ENCODE measurements around the gene SMARCA1.

SMARCA1 gene

DNA sequence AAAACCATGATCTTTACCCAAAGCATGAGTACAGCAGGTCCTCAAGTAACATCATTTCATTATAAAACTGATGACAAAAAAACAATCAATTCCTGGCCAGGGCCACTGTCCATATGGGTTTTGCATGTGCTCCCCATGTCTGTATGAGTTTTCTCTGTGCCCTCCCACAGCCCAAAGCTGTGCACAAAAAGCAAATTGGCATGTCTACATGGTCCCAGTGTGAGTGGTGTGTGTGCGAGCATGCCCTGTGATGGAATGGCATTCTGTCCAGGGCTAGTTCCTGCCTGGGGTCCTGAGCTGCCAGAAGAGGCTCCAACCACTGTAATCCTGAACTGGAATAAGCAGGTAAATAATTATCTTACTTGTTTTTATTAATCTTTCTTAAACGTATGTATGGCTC is 28.4 kb downstream of the SMARCA1 start:
- TF ChIP-seq, protein P1, sequence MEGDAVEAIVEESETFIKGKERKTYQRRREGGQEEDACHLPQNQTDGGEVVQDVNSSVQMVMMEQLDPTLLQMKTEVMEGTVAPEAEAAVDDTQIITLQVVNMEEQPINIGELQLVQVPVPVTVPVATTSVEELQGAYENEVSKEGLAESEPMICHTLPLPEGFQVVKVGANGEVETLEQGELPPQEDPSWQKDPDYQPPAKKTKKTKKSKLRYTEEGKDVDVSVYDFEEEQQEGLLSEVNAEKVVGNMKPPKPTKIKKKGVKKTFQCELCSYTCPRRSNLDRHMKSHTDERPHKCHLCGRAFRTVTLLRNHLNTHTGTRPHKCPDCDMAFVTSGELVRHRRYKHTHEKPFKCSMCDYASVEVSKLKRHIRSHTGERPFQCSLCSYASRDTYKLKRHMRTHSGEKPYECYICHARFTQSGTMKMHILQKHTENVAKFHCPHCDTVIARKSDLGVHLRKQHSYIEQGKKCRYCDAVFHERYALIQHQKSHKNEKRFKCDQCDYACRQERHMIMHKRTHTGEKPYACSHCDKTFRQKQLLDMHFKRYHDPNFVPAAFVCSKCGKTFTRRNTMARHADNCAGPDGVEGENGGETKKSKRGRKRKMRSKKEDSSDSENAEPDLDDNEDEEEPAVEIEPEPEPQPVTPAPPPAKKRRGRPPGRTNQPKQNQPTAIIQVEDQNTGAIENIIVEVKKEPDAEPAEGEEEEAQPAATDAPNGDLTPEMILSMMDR (IDR thresholded peaks at IDR 0.05; ENCODE audit: insufficient read depth, low read depth, low read length, missing control alignments): no peak
- no peak overlapping the region for H3K4me3 ChIP-seq (ENCODE audit: low read depth, low read length)
- no peak for DNase-seq (ENCODE audit: low read depth)

DNA sequence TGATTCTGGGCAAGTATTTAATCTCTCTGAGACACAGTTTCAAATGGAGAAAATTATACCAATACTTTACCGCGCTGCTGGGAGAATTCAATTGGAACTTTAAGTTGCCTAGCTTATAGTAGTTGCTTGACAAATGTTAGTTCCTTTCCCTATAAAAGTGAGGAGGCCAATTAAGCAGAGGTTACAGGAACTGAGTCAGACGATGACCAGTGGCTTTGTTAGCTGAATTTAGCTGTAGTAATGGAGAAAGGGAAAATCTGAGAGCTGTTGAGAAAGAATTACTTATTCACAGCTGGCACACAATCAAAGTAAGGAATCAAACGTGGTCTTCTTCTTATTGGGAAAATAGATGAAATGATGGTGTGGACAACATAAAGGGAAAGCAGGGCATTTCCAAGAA is 29.6 kb downstream of the SMARCA1 start:
- TF ChIP-seq, protein P1 (IDR thresholded peaks at IDR 0.05; ENCODE audit: insufficient read depth, low read depth, low read length, missing control alignments): no peak
- no peak overlapping the region for H3K4me3 ChIP-seq (ENCODE audit: low read depth, low read length)
- DNase-seq (ENCODE audit: low read depth): no peak

DNA sequence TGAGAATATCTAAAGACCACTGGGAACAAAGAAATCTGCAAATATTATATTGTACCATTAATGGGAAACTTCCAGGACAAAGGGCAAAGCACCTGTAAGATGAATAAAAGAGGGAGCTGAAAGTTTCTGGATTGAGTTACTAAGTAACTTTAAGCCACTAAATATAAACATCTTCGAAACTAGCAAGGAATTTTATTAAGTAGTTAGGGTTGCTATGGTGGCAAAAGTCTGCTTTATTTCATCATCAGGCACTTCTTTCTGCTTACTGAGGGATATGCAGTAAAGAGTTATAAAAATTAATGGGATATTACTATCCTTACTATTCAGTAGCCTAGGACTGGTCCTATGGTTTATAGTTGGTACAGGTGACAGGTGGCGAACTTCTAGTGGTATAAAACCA is 33.0 kb downstream of the SMARCA1 start:
- no peak overlapping the region for H3K4me3 ChIP-seq (ENCODE audit: low read depth, low read length)
- DNase-seq (ENCODE audit: low read depth): no peak
- TF ChIP-seq, protein P1 (IDR thresholded peaks at IDR 0.05; ENCODE audit: insufficient read depth, low read depth, low read length, missing control alignments): no peak

DNA sequence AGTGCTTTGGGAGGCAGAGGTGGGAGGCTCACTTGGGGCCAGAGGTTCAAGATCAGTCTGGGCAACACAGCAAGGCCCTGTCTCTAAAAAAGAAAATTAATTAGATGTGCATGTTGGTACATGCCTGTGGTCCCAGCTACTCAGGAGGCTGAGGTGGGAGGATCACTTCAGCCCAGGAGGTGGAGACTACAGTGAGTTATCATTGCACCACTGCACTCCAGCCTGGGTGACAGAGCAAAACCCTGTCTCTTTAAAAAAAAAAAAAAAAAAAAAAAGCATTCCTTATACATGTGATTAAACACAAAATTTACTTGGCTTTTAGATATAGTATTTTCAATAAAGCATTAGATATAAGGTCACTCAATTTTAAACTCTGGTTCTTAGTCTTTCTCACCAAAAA is 34.9 kb downstream of the SMARCA1 start:
- no peak for DNase-seq (ENCODE audit: low read depth)
- TF ChIP-seq, protein P1 (IDR thresholded peaks at IDR 0.05; ENCODE audit: insufficient read depth, low read depth, low read length, missing control alignments): no peak
- H3K4me3 ChIP-seq (ENCODE audit: low read depth, low read length): no peak overlapping the region

DNA sequence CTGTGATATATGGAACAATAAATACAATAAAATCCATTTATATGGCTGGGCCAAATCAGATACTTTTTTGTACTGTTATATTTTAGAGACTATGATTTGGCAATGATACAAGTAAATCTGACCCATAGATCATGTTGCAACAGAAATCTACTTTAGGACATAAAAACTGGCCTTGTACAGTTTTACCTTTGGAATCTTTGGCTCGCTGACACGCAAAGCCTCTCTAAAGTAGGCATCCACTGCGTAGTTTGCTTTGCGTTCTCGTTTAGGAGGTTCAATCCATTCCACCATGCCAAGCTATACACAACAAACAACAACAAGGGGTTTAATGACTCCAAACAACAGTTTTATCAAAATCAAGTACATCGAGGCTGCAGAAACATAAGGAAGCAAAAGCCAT is 42.4 kb downstream of the SMARCA1 start:
- DNase-seq (ENCODE audit: low read depth): no peak
- TF ChIP-seq, protein P1 (IDR thresholded peaks at IDR 0.05; ENCODE audit: insufficient read depth, low read depth, low read length, missing control alignments): no peak
- no peak overlapping the region for H3K4me3 ChIP-seq (ENCODE audit: low read depth, low read length)

DNA sequence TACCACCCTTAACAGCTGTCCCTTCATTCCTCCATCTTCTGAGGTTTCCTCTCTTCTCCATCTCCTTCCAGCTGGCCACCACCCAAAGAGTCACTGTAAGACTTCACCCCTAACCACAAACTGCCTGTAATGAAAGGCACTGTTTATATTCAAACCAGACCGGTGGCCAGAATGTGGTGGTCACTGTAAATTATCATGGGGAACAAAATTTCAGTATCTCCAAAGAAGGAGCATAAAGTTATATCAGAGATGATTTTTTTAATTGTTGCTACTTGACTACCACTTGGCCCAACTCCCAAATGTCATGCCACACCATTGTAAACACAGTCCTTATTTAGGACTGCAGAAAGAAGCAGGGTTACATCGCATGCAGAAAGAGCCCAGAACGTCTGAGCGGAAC is 44.8 kb downstream of the SMARCA1 start:
- TF ChIP-seq, protein P1 (IDR thresholded peaks at IDR 0.05; ENCODE audit: insufficient read depth, low read depth, low read length, missing control alignments): no peak
- no peak overlapping the region for H3K4me3 ChIP-seq (ENCODE audit: low read depth, low read length)
- DNase-seq (ENCODE audit: low read depth): no peak

DNA sequence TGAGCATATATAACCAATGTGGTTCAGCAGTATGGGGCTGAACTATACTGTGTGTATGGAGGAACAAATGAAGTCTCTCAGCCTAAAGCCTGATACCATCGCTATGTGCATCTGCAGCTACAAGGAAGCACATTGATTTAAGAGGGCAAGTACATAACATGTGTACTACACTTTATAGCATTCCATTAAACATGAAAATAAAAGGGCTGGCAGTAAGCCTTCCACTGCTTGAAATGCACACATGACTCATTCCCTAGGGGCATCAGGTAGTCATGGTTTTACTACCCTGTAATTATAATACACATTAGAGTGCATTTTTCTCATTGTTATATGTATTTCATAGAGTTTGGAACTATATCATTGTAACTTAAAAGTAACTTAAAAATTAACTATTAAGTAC is 51.2 kb downstream of the SMARCA1 start:
- DNase-seq (ENCODE audit: low read depth): no peak
- H3K4me3 ChIP-seq (ENCODE audit: low read depth, low read length): no peak overlapping the region
- TF ChIP-seq, protein P1 (IDR thresholded peaks at IDR 0.05; ENCODE audit: insufficient read depth, low read depth, low read length, missing control alignments): no peak

Measured in GM12865 (cell line).